ENCODE data around the gene CLDN7.
A peak's percentile ranks its signal among the peaks of the same experiment; 100 is the strongest.

Gene CLDN7

GRCh38 chr17:7240375-7240774, 21.9 kb downstream of the CLDN7 start:
- TF ChIP-seq TSHZ2 (CRISPR knock-in tag; IDR thresholded peaks at IDR 0.05) (no peak), TCF4 (CRISPR knock-in tag; IDR thresholded peaks at IDR 0.05; ENCODE audit: borderline replicate concordance) (no peak), ZNF8 (CRISPR knock-in tag; IDR thresholded peaks at IDR 0.05) (no peak), ISL1 (CRISPR knock-in tag; IDR thresholded peaks at IDR 0.05) (no peak), CSDC2 (CRISPR knock-in tag; IDR thresholded peaks at IDR 0.05) (no peak), ZFP30 (CRISPR knock-in tag; IDR thresholded peaks at IDR 0.05) (no peak), ZNF565 (CRISPR knock-in tag; conservative IDR thresholded peaks at IDR 0.05; ENCODE audit: low read depth) (no peak), GLIS3 (CRISPR knock-in tag; IDR thresholded peaks at IDR 0.05) (no peak), ARNTL (CRISPR knock-in tag; IDR thresholded peaks at IDR 0.05; ENCODE audit: borderline replicate concordance, low read depth) (no peak)
- TF ChIP-seq, protein P1, sequence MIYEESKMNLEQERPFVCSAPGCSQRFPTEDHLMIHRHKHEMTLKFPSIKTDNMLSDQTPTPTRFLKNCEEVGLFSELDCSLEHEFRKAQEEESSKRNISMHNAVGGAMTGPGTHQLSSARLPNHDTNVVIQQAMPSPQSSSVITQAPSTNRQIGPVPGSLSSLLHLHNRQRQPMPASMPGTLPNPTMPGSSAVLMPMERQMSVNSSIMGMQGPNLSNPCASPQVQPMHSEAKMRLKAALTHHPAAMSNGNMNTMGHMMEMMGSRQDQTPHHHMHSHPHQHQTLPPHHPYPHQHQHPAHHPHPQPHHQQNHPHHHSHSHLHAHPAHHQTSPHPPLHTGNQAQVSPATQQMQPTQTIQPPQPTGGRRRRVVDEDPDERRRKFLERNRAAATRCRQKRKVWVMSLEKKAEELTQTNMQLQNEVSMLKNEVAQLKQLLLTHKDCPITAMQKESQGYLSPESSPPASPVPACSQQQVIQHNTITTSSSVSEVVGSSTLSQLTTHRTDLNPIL (CRISPR knock-in tag; IDR thresholded peaks at IDR 0.05; ENCODE audit: low read depth), result no peak
- TF ChIP-seq, protein P2, sequence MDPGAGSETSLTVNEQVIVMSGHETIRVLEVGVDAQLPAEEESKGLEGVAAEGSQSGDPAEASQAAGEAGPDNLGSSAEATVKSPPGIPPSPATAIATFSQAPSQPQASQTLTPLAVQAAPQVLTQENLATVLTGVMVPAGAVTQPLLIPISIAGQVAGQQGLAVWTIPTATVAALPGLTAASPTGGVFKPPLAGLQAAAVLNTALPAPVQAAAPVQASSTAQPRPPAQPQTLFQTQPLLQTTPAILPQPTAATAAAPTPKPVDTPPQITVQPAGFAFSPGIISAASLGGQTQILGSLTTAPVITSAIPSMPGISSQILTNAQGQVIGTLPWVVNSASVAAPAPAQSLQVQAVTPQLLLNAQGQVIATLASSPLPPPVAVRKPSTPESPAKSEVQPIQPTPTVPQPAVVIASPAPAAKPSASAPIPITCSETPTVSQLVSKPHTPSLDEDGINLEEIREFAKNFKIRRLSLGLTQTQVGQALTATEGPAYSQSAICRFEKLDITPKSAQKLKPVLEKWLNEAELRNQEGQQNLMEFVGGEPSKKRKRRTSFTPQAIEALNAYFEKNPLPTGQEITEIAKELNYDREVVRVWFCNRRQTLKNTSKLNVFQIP (CRISPR knock-in tag; IDR thresholded peaks at IDR 0.05; ENCODE audit: borderline replicate concordance, low read depth), result no peak
- no peak for ATAC-seq

GRCh38 chr17:7239091-7240027, 22.9 kb downstream of the CLDN7 start, which contains the start of gene PHF23:
PHF23 (minus strand) TSS chr17:7239457; CDS start chr17:7239279, 178 bp downstream.
- peak; percentile 70 for ATAC-seq
- TF ChIP-seq ZNF8 (CRISPR knock-in tag; IDR thresholded peaks at IDR 0.05) (no peak), OSR1 (CRISPR knock-in tag; IDR thresholded peaks at IDR 0.05) (no peak), TCF4 (CRISPR knock-in tag; IDR thresholded peaks at IDR 0.05; ENCODE audit: borderline replicate concordance) (no peak), ZNF565 (CRISPR knock-in tag; conservative IDR thresholded peaks at IDR 0.05; ENCODE audit: low read depth) (no peak), CSRNP3 (CRISPR knock-in tag; IDR thresholded peaks at IDR 0.05) (no peak), TSHZ2 (CRISPR knock-in tag; IDR thresholded peaks at IDR 0.05) (peak; percentile 63), TOX (CRISPR knock-in tag; IDR thresholded peaks at IDR 0.05; ENCODE audit: borderline replicate concordance) (no peak), ZNF70 (CRISPR knock-in tag; IDR thresholded peaks at IDR 0.05) (no peak), ARNTL (CRISPR knock-in tag; IDR thresholded peaks at IDR 0.05; ENCODE audit: borderline replicate concordance, low read depth) (no peak), PPARA (CRISPR knock-in tag; IDR thresholded peaks at IDR 0.05; ENCODE audit: borderline replicate concordance) (no peak), PATZ1 (CRISPR knock-in tag; IDR thresholded peaks at IDR 0.05; ENCODE audit: borderline replicate concordance) (no peak), GLIS3 (CRISPR knock-in tag; IDR thresholded peaks at IDR 0.05) (peak; percentile 74)

All from SK-N-SH treated with all-trans-retinoic acid at 6 μM for 48 hours (cell line).